Mesenchymal stem cell (in vitro differentiated cells and primary cell): ENCODE measurements around the gene PARD3.

Experiments
- DNase-seq: peaks from one replicate; pipeline ENCODE4 v3.0.0-alpha.2; 2013
- H2AFZ ChIP-seq: one replicate; pipeline ENCODE4 v1.6.1; 2013; ENCODE audit warnings: low read depth, mild to moderate bottlenecking, control low read depth, inconsistent platforms, low read length, moderate library complexity
- H2AK5ac ChIP-seq: 2 replicates; pipeline ENCODE4 v1.6.1; 2013; ENCODE audit warnings: low read length, moderate library complexity, mild to moderate bottlenecking, inconsistent platforms; ENCODE audit not compliant: severe bottlenecking
- H2BK120ac ChIP-seq: one replicate; pipeline ENCODE4 v1.6.1; 2013; ENCODE audit warnings: low read depth, mild to moderate bottlenecking, inconsistent platforms, low read length, moderate library complexity
- H2BK12ac ChIP-seq, 2 experiments: one replicate each; pipeline ENCODE4 v1.6.1; 2013; ENCODE audit warnings: inconsistent platforms in 2 of 2, low read length in 2 of 2, mild to moderate bottlenecking in 2 of 2, moderate library complexity in 2 of 2, control low read depth in 1 of 2
- H2BK15ac ChIP-seq: one replicate; pipeline ENCODE4 v1.6.1; 2013; ENCODE audit warnings: mild to moderate bottlenecking, low read depth, inconsistent platforms; ENCODE audit not compliant: poor library complexity, severe bottlenecking
- H2BK5ac ChIP-seq: 2 replicates; pipeline ENCODE4 v1.6.1; 2013; ENCODE audit warnings: low read depth, mild to moderate bottlenecking, low read length, control low read depth, inconsistent platforms; ENCODE audit not compliant: poor library complexity, severe bottlenecking
- H3K14ac ChIP-seq, 2 experiments: one replicate each; pipeline ENCODE4 v1.6.1; 2013; ENCODE audit warnings: inconsistent platforms in 2 of 2, low read length in 2 of 2, control low read depth in 1 of 2, mild to moderate bottlenecking in 1 of 2, moderate library complexity in 1 of 2
- H3K18ac ChIP-seq, 2 experiments: one replicate each; pipeline ENCODE4 v1.6.1; 2013; ENCODE audit warnings: inconsistent platforms in 2 of 2, low read length in 2 of 2, control low read depth in 1 of 2, low read depth in 1 of 2, mild to moderate bottlenecking in 1 of 2
- H3K23ac ChIP-seq, 2 experiments: one replicate each; pipeline ENCODE4 v1.6.1; 2013; ENCODE audit warnings: inconsistent platforms in 2 of 2, low read length in 2 of 2, mild to moderate bottlenecking in 2 of 2, moderate library complexity in 2 of 2, control low read depth in 1 of 2
- H3K27ac ChIP-seq: 2 replicates; pipeline ENCODE4 v1.5.1; 2013; ENCODE audit warnings: mild to moderate bottlenecking, moderate library complexity, low read length, control low read depth, inconsistent platforms; ENCODE audit not compliant: poor library complexity, severe bottlenecking
- H3K27me3 ChIP-seq, 2 experiments: 2 replicates each; pipeline versions ENCODE4 v1.6.1 to v1.7.0; 2013; ENCODE audit warnings: low read length in 2 of 2, mild to moderate bottlenecking in 2 of 2, moderate library complexity in 2 of 2, control low read depth in 1 of 2, inconsistent platforms in 1 of 2; ENCODE audit not compliant: control insufficient read depth in 1 of 2, insufficient read depth in 1 of 2
- H3K36me3 ChIP-seq, 2 experiments: 2 replicates each; pipeline versions ENCODE4 v1.6.1 to v1.7.0; 2013; ENCODE audit warnings: low read length in 2 of 2, control low read depth in 1 of 2, inconsistent platforms in 1 of 2, low read depth in 1 of 2, mild to moderate bottlenecking in 1 of 2; ENCODE audit not compliant: insufficient read depth in 2 of 2, control insufficient read depth in 1 of 2
- H3K4ac ChIP-seq, 2 experiments: one replicate each; pipeline ENCODE4 v1.6.1; 2013; ENCODE audit warnings: inconsistent platforms in 2 of 2, low read length in 2 of 2, mild to moderate bottlenecking in 2 of 2, moderate library complexity in 2 of 2, control low read depth in 1 of 2, low read depth in 1 of 2
- H3K4me1 ChIP-seq: 2 replicates; pipeline ENCODE4 v1.6.1; 2013; ENCODE audit warnings: low read depth, low read length, control low read depth; ENCODE audit not compliant: control insufficient read depth, insufficient read depth
- H3K4me2 ChIP-seq: 2 replicates; pipeline ENCODE4 v1.6.1; 2013; ENCODE audit warnings: low read length, mild to moderate bottlenecking, inconsistent platforms; ENCODE audit not compliant: poor library complexity, severe bottlenecking
- H3K4me3 ChIP-seq, 2 experiments: 2 replicates each; pipeline versions ENCODE4 v1.5.1 to v1.7.0; 2013; ENCODE audit warnings: low read length in 2 of 2, mild to moderate bottlenecking in 2 of 2, control low read depth in 1 of 2, low read depth in 1 of 2; ENCODE audit not compliant: insufficient read depth in 1 of 2
- H3K79me1 ChIP-seq: replicated peaks from 2 replicates; pipeline ENCODE4 v1.6.1; 2013; ENCODE audit warnings: mild to moderate bottlenecking, control low read depth, low read length, inconsistent platforms; ENCODE audit not compliant: poor library complexity, severe bottlenecking
- H3K9ac ChIP-seq: 2 replicates; pipeline ENCODE4 v1.7.0; 2013; ENCODE audit warnings: mild to moderate bottlenecking, low read length, moderate library complexity
- H3K9me3 ChIP-seq: 2 replicates; pipeline ENCODE4 v1.7.0; 2013; ENCODE audit warnings: mild to moderate bottlenecking, low read length; ENCODE audit not compliant: control insufficient read depth
- H4K8ac ChIP-seq: one replicate; pipeline ENCODE4 v1.6.1; 2013; ENCODE audit warnings: inconsistent platforms, mild to moderate bottlenecking, low read length, moderate library complexity
- H4K91ac ChIP-seq: one replicate; pipeline ENCODE4 v1.6.1; 2013; ENCODE audit warnings: mild to moderate bottlenecking, low read length, inconsistent platforms
- WGBS: methylation state at CpG from one replicate; pipeline ENCODE4 v1.1.7; 2013; ENCODE audit warnings: mixed read lengths; 5-methylcytosine and 5-hydroxymethylcytosine counted together

Gene PARD3

DNA sequence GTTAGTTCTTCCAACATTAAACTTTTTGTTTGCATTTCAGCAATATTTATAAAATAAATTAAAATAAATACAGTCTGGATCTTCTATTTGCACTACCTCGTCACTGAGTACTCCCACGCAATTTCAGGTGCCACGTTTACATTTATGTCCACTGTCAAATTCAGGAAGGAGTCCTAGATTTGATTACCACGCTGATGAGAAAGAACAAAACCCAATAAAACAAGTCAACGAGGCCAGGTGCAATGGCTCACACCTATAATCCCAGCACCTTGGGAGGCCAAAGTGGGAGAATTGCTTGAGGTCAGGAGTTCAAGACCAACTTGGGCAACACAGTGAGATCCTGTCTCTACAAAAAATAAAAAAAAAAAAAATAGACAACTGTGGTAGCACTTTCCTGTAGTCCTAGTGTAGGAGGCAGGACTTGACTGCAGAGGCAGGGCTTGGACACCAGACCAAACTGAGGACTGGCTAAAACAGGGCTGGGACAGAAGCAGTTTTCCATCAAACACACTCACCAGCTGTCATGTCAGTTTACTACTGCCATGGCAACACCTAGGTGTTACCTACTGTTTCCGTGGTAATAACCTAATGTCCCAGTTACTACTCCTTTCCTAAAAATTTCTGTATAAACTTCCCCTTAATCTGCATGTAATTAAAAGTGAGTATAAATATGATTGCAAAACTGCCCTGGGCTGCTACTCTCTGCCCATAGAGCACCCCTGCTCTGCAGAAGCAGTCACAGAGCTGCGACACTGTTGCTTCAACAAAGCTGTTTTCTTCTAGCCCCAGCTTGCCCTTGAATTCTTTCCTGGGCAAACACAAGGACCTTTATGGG is 341.7 kb downstream of the PARD3 start:
- 97% methylated on average over 7 of the region's 7 CpGs for WGBS
- no peak overlapping the region for H3K23ac ChIP-seq
- no peak overlapping the region for H3K4me2 ChIP-seq
- H3K4me1 ChIP-seq = no peaks in the 10 kb centered on the region
- no peaks in the 10 kb centered on the region for H3K27me3 ChIP-seq
- H3K79me1 ChIP-seq = peaks cover 25% of the 10 kb centered on the region
- H3K36me3 ChIP-seq = peaks cover 7% of the 10 kb centered on the region in 2 experiments
- H2BK12ac ChIP-seq = no peak overlapping the region
- peak; percentile 3 for DNase-seq
- H3K4me3 ChIP-seq = no peak overlapping the region
- H2AK5ac ChIP-seq = no peak overlapping the region
- no peak overlapping the region for H3K18ac ChIP-seq
- H4K8ac ChIP-seq = no peak overlapping the region
- H3K9ac ChIP-seq = no peak overlapping the region
- no peak overlapping the region for H3K4ac ChIP-seq
- no peak overlapping the region for H3K14ac ChIP-seq
- no peak overlapping the region for H2AFZ ChIP-seq
- no peak overlapping the region for H2BK15ac ChIP-seq
- H2BK120ac ChIP-seq = no peak overlapping the region
- H2BK5ac ChIP-seq = no peak overlapping the region
- no peaks in the 10 kb centered on the region for H3K9me3 ChIP-seq
- no peak overlapping the region for H4K91ac ChIP-seq
- H3K27ac ChIP-seq = no peak overlapping the region

- no peak overlapping the region for H3K23ac ChIP-seq
- no peak overlapping the region for H2BK5ac ChIP-seq
- WGBS = 98% methylated on average over 5 of the region's 5 CpGs
- H4K8ac ChIP-seq = no peak overlapping the region
- H3K27ac ChIP-seq = no peak overlapping the region
- H3K4me2 ChIP-seq = no peak overlapping the region
- no peak for DNase-seq
- no peak overlapping the region for H3K14ac ChIP-seq
- no peak overlapping the region for H2BK15ac ChIP-seq
- H3K4me3 ChIP-seq = no peak overlapping the region
- H3K79me1 ChIP-seq = peaks cover 19% of the 10 kb centered on the region
- H3K9ac ChIP-seq = no peak overlapping the region
- no peak overlapping the region for H2BK120ac ChIP-seq
- H3K18ac ChIP-seq = no peak overlapping the region
- H3K9me3 ChIP-seq = no peaks in the 10 kb centered on the region
- H2BK12ac ChIP-seq = no peak overlapping the region
- peaks cover 10 to 11% of the 10 kb centered on the region in 2 experiments for H3K36me3 ChIP-seq
- H2AFZ ChIP-seq = no peak overlapping the region
- H2AK5ac ChIP-seq = no peak overlapping the region
- no peak overlapping the region for H3K4ac ChIP-seq
- no peak overlapping the region for H4K91ac ChIP-seq
- no peaks in the 10 kb centered on the region for H3K27me3 ChIP-seq
- H3K4me1 ChIP-seq = no peaks in the 10 kb centered on the region
Observed at GRCh38 chr10:34470307-34470706, 344.8 kb downstream of the PARD3 start.

- Histone ChIP-seq H2AFZ (no peak overlapping the region), H2BK120ac (no peak overlapping the region), H3K4me3 (no peak overlapping the region), H4K91ac (no peak overlapping the region), H2AK5ac (no peak overlapping the region), H3K14ac (no peak overlapping the region), H3K36me3 (peaks cover 10 to 11% of the 10 kb centered on the region in 2 experiments), H3K79me1 (peaks cover 21% of the 10 kb centered on the region), H3K23ac (no peak overlapping the region), H3K9ac (no peak overlapping the region), H3K4me1 (no peaks in the 10 kb centered on the region), H2BK5ac (no peak overlapping the region), H3K27ac (no peak overlapping the region), H3K9me3 (no peaks in the 10 kb centered on the region), H4K8ac (no peak overlapping the region), H3K4ac (no peak overlapping the region), H2BK12ac (no peak overlapping the region), H3K4me2 (no peak overlapping the region), H3K27me3 (no peaks in the 10 kb centered on the region), H2BK15ac (no peak overlapping the region), H3K18ac (no peak overlapping the region)
- no CpG with 5 or more reads among the region's 2 CpGs for WGBS
- DNase-seq = no peak
Observed at GRCh38 chr10:34469446-34469845, 345.6 kb downstream of the PARD3 start.

GRCh38 chr10:34467902-34468301 is 347.2 kb downstream of the PARD3 start:
- no peak overlapping the region for H2BK120ac ChIP-seq
- no peak overlapping the region for H3K23ac ChIP-seq
- H3K9me3 ChIP-seq = no peaks in the 10 kb centered on the region
- no peak overlapping the region for H2BK15ac ChIP-seq
- DNase-seq = no peak
- H2AFZ ChIP-seq = no peak overlapping the region
- H3K4ac ChIP-seq = no peak overlapping the region
- H3K4me1 ChIP-seq = no peaks in the 10 kb centered on the region
- peaks cover 17% of the 10 kb centered on the region for H3K79me1 ChIP-seq
- no peak overlapping the region for H3K14ac ChIP-seq
- peaks cover 10 to 11% of the 10 kb centered on the region in 2 experiments for H3K36me3 ChIP-seq
- no peak overlapping the region for H3K9ac ChIP-seq
- 90% methylated on average over 2 of the region's 2 CpGs for WGBS
- H2AK5ac ChIP-seq = no peak overlapping the region
- H3K27ac ChIP-seq = no peak overlapping the region
- no peak overlapping the region for H2BK5ac ChIP-seq
- no peak overlapping the region for H4K8ac ChIP-seq
- no peak overlapping the region for H3K18ac ChIP-seq
- no peak overlapping the region for H3K4me3 ChIP-seq
- no peak overlapping the region for H2BK12ac ChIP-seq
- H3K27me3 ChIP-seq = no peaks in the 10 kb centered on the region
- no peak overlapping the region for H4K91ac ChIP-seq
- H3K4me2 ChIP-seq = no peak overlapping the region
